Uterus (tissue), 4 donors: ENCODE results near the gene HSCB. TPM values are rescaled to one million over a fixed set of nuclear protein-coding genes. Genes with fewer than 3 reads are reported as not detected.

Experiments used
- DNase-seq, 2 donors: peaks; one replicate each; pipeline ENCODE4 v3.0.0-alpha.2; 2019 to 2020
- H3K27ac ChIP-seq, 2 donors: fragments of 200-600 bp; sonication (generic); 1 replicate in 1 of 2; 2 replicates in 1 of 2; pipeline ENCODE4 v1.5.1; 2016 to 2018
- H3K27me3 ChIP-seq, 2 donors: fragments of 200-600 bp; sonication (generic); one replicate each; pipeline ENCODE4 v1.5.1; 2018 to 2019; ENCODE audit warnings: control low read depth in 1 of 2
- H3K36me3 ChIP-seq, 2 donors: fragments of 200-600 bp; sonication (generic); one replicate each; pipeline ENCODE4 v1.5.1; 2019; ENCODE audit warnings: control low read depth in 1 of 2
- H3K4me1 ChIP-seq, 2 donors: fragments of 200-600 bp; sonication (generic); one replicate each; pipeline ENCODE4 v1.5.1; 2018 to 2019; ENCODE audit warnings: control low read depth in 1 of 2
- H3K4me3 ChIP-seq, 2 donors: fragments of 200-600 bp; sonication (generic); 1 replicate in 1 of 2; 2 replicates in 1 of 2; pipeline ENCODE4 v1.5.1; 2018 to 2019; ENCODE audit warnings: mild to moderate bottlenecking in 1 of 2
- H3K9me3 ChIP-seq, 2 donors: fragments of 200-600 bp; sonication (generic); one replicate each; pipeline ENCODE4 v1.5.1; 2019; ENCODE audit warnings: control low read depth in 1 of 2
- CTCF ChIP-seq, 4 experiments: fragments of 200-600 bp in 2 of 4; fragments of 450-650 bp in 2 of 4; sonication (generic) in 2 of 4; IDR thresholded peaks; one replicate each; pipeline ENCODE4 v1.5.1; 2016 to 2019; ENCODE audit warnings: antibody characterized with exemption in 4 of 4, mild to moderate bottlenecking in 2 of 4, moderate library complexity in 1 of 4
- POLR2A ChIP-seq, 2 donors: fragments of 450-650 bp; IDR thresholded peaks; one replicate each; pipeline ENCODE4 v1.6.1; 2016; ENCODE audit warnings: antibody characterized with exemption in 2 of 2, mild to moderate bottlenecking in 1 of 2, moderate library complexity in 1 of 2
- intact Hi-C: fragments of 100-400 bp; cut with DNase I; formaldehyde crosslinking; loops from one replicate; pipeline ENCODE4 v1.15.1; 2023; ENCODE audit warnings: low total_unique reads
- total RNA-seq, 4 donors: library from RNA; depleted of rRNA in 3 of 4; stranded (reverse); fragments of >200 nt in 3 of 4; gene quantifications; one replicate each; pipeline versions ENCODE4 v1.1.0 to v1.2.4, GENCODE V29; 2014 to 2023
- donor health status: DM: yes; HTN: yes; CAD: no.

HSCB gene
- total RNA-seq, 4 donors from 2014 or later = 13.6 to 52.4 (median 15.9) TPM

GRCh38 chr22:28774378-28774777 is 32.5 kb downstream of the HSCB start:
- Histone ChIP-seq H3K36me3 (no peaks in the 10 kb centered on the region), H3K4me1 (peaks cover 0 to 3% of the 10 kb centered on the region in 2 donors), H3K4me3 (no peak overlapping the region), H3K9me3 (no peaks in the 10 kb centered on the region), H3K27ac (no peak overlapping the region), H3K27me3 (no peaks in the 10 kb centered on the region)
- DNase-seq = no peak
- TF ChIP-seq POLR2A (IDR thresholded peaks at IDR 0.05) = no peak
- no peak for TF ChIP-seq CTCF (IDR thresholded peaks at IDR 0.05)
- intact Hi-C loops = no loop called here

DNA sequence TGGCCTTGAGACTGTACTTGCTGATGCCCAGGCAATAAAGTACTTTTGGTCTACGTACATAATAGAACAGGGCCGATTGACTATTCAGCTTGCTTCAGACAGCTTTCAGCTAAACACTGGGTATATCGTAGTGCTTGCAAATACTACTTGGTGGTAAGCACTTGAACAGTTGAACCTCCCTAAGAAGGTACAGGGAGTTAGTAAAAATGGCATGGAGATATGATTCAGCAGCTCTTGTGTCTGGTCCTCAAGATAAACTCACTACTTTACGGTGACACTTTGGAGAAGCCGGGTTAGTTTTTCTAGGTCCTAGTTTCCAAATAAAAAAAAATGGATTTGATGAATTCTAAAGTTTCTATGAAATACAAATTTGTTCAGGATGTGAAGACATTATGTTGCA is 38.0 kb downstream of the HSCB start:
- no peaks in the 10 kb centered on the region for H3K36me3 ChIP-seq
- no peaks in the 10 kb centered on the region for H3K9me3 ChIP-seq
- no peak overlapping the region for H3K27ac ChIP-seq
- H3K4me1 ChIP-seq = no peaks in the 10 kb centered on the region
- TF ChIP-seq POLR2A (IDR thresholded peaks at IDR 0.05) = no peak
- no peak for TF ChIP-seq CTCF (IDR thresholded peaks at IDR 0.05)
- intact Hi-C loops = no loop called here
- no peak for DNase-seq
- no peaks in the 10 kb centered on the region for H3K27me3 ChIP-seq
- H3K4me3 ChIP-seq = no peak overlapping the region

- no peaks in the 10 kb centered on the region for H3K36me3 ChIP-seq
- H3K9me3 ChIP-seq = no peaks in the 10 kb centered on the region
- H3K27ac ChIP-seq = no peak overlapping the region
- no peaks in the 10 kb centered on the region for H3K27me3 ChIP-seq
- intact Hi-C loops = no loop called here
- TF ChIP-seq POLR2A (IDR thresholded peaks at IDR 0.05) (no peak), CTCF (IDR thresholded peaks at IDR 0.05) (no peak)
- H3K4me1 ChIP-seq = no peaks in the 10 kb centered on the region
- DNase-seq = no peak
- H3K4me3 ChIP-seq = no peak overlapping the region
Measured at GRCh38 chr22:28780296-28780695, 38.5 kb downstream of the HSCB start.

- no peaks in the 10 kb centered on the region for H3K4me1 ChIP-seq
- no peaks in the 10 kb centered on the region for H3K9me3 ChIP-seq
- intact Hi-C loops = no loop called here
- no peak for DNase-seq
- no peak overlapping the region for H3K27ac ChIP-seq
- no peaks in the 10 kb centered on the region for H3K27me3 ChIP-seq
- TF ChIP-seq CTCF (IDR thresholded peaks at IDR 0.05) = no peak
- TF ChIP-seq POLR2A (IDR thresholded peaks at IDR 0.05) = no peak
- no peak overlapping the region for H3K4me3 ChIP-seq
- no peaks in the 10 kb centered on the region for H3K36me3 ChIP-seq
Measured at GRCh38 chr22:28783786-28784671, 42.2 kb downstream of the HSCB start.

GRCh38 chr22:28788601-28789000 is 46.8 kb downstream of the HSCB start:
- H3K4me1 ChIP-seq = no peaks in the 10 kb centered on the region
- intact Hi-C loops = no loop called here
- TF ChIP-seq POLR2A (IDR thresholded peaks at IDR 0.05) = no peak
- TF ChIP-seq CTCF (IDR thresholded peaks at IDR 0.05) = no peak
- H3K27me3 ChIP-seq = no peaks in the 10 kb centered on the region
- no peak for DNase-seq
- no peak overlapping the region for H3K4me3 ChIP-seq
- no peak overlapping the region for H3K27ac ChIP-seq
- no peaks in the 10 kb centered on the region for H3K9me3 ChIP-seq
- no peaks in the 10 kb centered on the region for H3K36me3 ChIP-seq
